ENCODE data around the gene RPS3A. TPM values are rescaled to one million over a fixed set of nuclear protein-coding genes. Genes with fewer than 3 reads are reported as not detected.

RPS3A gene
- total and polyA plus RNA-seq, 9 donors: 5,016 to 7,127 (median 5,443) TPM

GRCh38 chr4:151139814-151140213 is 40.4 kb downstream of the RPS3A start:
- Histone ChIP-seq H3K4me1 (ENCODE audit: control insufficient read depth, insufficient read depth, low read length) (no peaks in the 10 kb centered on the region), H3K36me3 (ENCODE audit: control insufficient read depth, insufficient read depth, low read length) (peaks cover 17% of the 10 kb centered on the region), H3K4me3 (ENCODE audit: low read length) (no peak overlapping the region), H3K27ac (ENCODE audit: low read length) (no peak overlapping the region), H3K27me3 (ENCODE audit: control insufficient read depth, insufficient read depth, low read length) (no peaks in the 10 kb centered on the region), H3K9me3 (replicated peaks; ENCODE audit: control insufficient read depth, low read depth, low read length) (no peaks in the 10 kb centered on the region)
- WGBS (ENCODE audit: insufficient coverage): no CpG with 5 or more reads among the region's 1 CpG
- DNase-seq: no peak

GRCh38 chr4:151142758-151143157 is 43.3 kb downstream of the RPS3A start:
- no peaks in the 10 kb centered on the region for H3K27me3 ChIP-seq (ENCODE audit: control insufficient read depth, insufficient read depth, low read length)
- peaks cover 23% of the 10 kb centered on the region for H3K36me3 ChIP-seq (ENCODE audit: control insufficient read depth, insufficient read depth, low read length)
- H3K27ac ChIP-seq (ENCODE audit: low read length): no peak overlapping the region
- H3K9me3 ChIP-seq (replicated peaks; ENCODE audit: control insufficient read depth, low read depth, low read length): no peaks in the 10 kb centered on the region
- WGBS (ENCODE audit: insufficient coverage): 100% methylated on average over 1 of the region's 1 CpG
- no peak overlapping the region for H3K4me3 ChIP-seq (ENCODE audit: low read length)
- H3K4me1 ChIP-seq (ENCODE audit: control insufficient read depth, insufficient read depth, low read length): no peaks in the 10 kb centered on the region
- DNase-seq: no peak

- DNase-seq: no peak
- H3K27ac ChIP-seq (ENCODE audit: low read length): no peak overlapping the region
- H3K36me3 ChIP-seq (ENCODE audit: control insufficient read depth, insufficient read depth, low read length): peaks cover 26% of the 10 kb centered on the region
- no CpG with 5 or more reads among the region's 2 CpGs for WGBS (ENCODE audit: insufficient coverage)
- no peak overlapping the region for H3K4me3 ChIP-seq (ENCODE audit: low read length)
- H3K4me1 ChIP-seq (ENCODE audit: control insufficient read depth, insufficient read depth, low read length): no peaks in the 10 kb centered on the region
- H3K27me3 ChIP-seq (ENCODE audit: control insufficient read depth, insufficient read depth, low read length): no peaks in the 10 kb centered on the region
- no peaks in the 10 kb centered on the region for H3K9me3 ChIP-seq (replicated peaks; ENCODE audit: control insufficient read depth, low read depth, low read length)
Measured at GRCh38 chr4:151143162-151143561, 43.7 kb downstream of the RPS3A start.

GRCh38 chr4:151143811-151144210 is 44.4 kb downstream of the RPS3A start:
- no CpG with 5 or more reads among the region's 3 CpGs for WGBS (ENCODE audit: insufficient coverage)
- no peak overlapping the region for H3K27ac ChIP-seq (ENCODE audit: low read length)
- H3K9me3 ChIP-seq (replicated peaks; ENCODE audit: control insufficient read depth, low read depth, low read length): no peaks in the 10 kb centered on the region
- H3K4me1 ChIP-seq (ENCODE audit: control insufficient read depth, insufficient read depth, low read length): no peaks in the 10 kb centered on the region
- H3K36me3 ChIP-seq (ENCODE audit: control insufficient read depth, insufficient read depth, low read length): peaks cover 27% of the 10 kb centered on the region
- no peaks in the 10 kb centered on the region for H3K27me3 ChIP-seq (ENCODE audit: control insufficient read depth, insufficient read depth, low read length)
- no peak overlapping the region for H3K4me3 ChIP-seq (ENCODE audit: low read length)
- no peak for DNase-seq

- no peak overlapping the region for H3K4me3 ChIP-seq (ENCODE audit: low read length)
- H3K4me1 ChIP-seq (ENCODE audit: control insufficient read depth, insufficient read depth, low read length): no peaks in the 10 kb centered on the region
- no peak overlapping the region for H3K27ac ChIP-seq (ENCODE audit: low read length)
- DNase-seq: peak; percentile 75
- 80% methylated on average over 1 of the region's 5 CpGs for WGBS (ENCODE audit: insufficient coverage)
- H3K36me3 ChIP-seq (ENCODE audit: control insufficient read depth, insufficient read depth, low read length): peaks cover 26% of the 10 kb centered on the region
- H3K27me3 ChIP-seq (ENCODE audit: control insufficient read depth, insufficient read depth, low read length): no peaks in the 10 kb centered on the region
- H3K9me3 ChIP-seq (replicated peaks; ENCODE audit: control insufficient read depth, low read depth, low read length): no peaks in the 10 kb centered on the region
Measured at GRCh38 chr4:151144329-151145072, 45.1 kb downstream of the RPS3A start.

- Histone ChIP-seq H3K36me3 (ENCODE audit: control insufficient read depth, insufficient read depth, low read length) (peaks cover 18% of the 10 kb centered on the region), H3K4me1 (ENCODE audit: control insufficient read depth, insufficient read depth, low read length) (no peaks in the 10 kb centered on the region), H3K9me3 (replicated peaks; ENCODE audit: control insufficient read depth, low read depth, low read length) (no peaks in the 10 kb centered on the region), H3K27me3 (ENCODE audit: control insufficient read depth, insufficient read depth, low read length) (no peaks in the 10 kb centered on the region), H3K4me3 (ENCODE audit: low read length) (no peak overlapping the region), H3K27ac (ENCODE audit: low read length) (no peak overlapping the region)
- no peak for DNase-seq
- 91% methylated on average over 1 of the region's 3 CpGs for WGBS (ENCODE audit: insufficient coverage)
Measured at GRCh38 chr4:151147000-151147399, 47.6 kb downstream of the RPS3A start.

- no peaks in the 10 kb centered on the region for H3K27me3 ChIP-seq (ENCODE audit: control insufficient read depth, insufficient read depth, low read length)
- no peak overlapping the region for H3K4me3 ChIP-seq (ENCODE audit: low read length)
- no peak for DNase-seq
- H3K36me3 ChIP-seq (ENCODE audit: control insufficient read depth, insufficient read depth, low read length): peaks cover 16% of the 10 kb centered on the region
- no peak overlapping the region for H3K27ac ChIP-seq (ENCODE audit: low read length)
- no peaks in the 10 kb centered on the region for H3K9me3 ChIP-seq (replicated peaks; ENCODE audit: control insufficient read depth, low read depth, low read length)
- no peaks in the 10 kb centered on the region for H3K4me1 ChIP-seq (ENCODE audit: control insufficient read depth, insufficient read depth, low read length)
- WGBS (ENCODE audit: insufficient coverage): no CpG with 5 or more reads among the region's 4 CpGs
Measured at GRCh38 chr4:151148261-151148660, 48.8 kb downstream of the RPS3A start.

- no peak for DNase-seq
- no peaks in the 10 kb centered on the region for H3K4me1 ChIP-seq (ENCODE audit: control insufficient read depth, insufficient read depth, low read length)
- WGBS (ENCODE audit: insufficient coverage): 87% methylated on average over 9 of the region's 9 CpGs
- no peaks in the 10 kb centered on the region for H3K27me3 ChIP-seq (ENCODE audit: control insufficient read depth, insufficient read depth, low read length)
- no peak overlapping the region for H3K4me3 ChIP-seq (ENCODE audit: low read length)
- peaks cover 11% of the 10 kb centered on the region for H3K36me3 ChIP-seq (ENCODE audit: control insufficient read depth, insufficient read depth, low read length)
- no peaks in the 10 kb centered on the region for H3K9me3 ChIP-seq (replicated peaks; ENCODE audit: control insufficient read depth, low read depth, low read length)
- H3K27ac ChIP-seq (ENCODE audit: low read length): no peak overlapping the region
Measured at GRCh38 chr4:151150821-151151580, 51.6 kb downstream of the RPS3A start.

- H3K4me1 ChIP-seq (ENCODE audit: control insufficient read depth, insufficient read depth, low read length): no peaks in the 10 kb centered on the region
- WGBS (ENCODE audit: insufficient coverage): no CpG with 5 or more reads among the region's 1 CpG
Measured at GRCh38 chr4:151152028-151152427, 52.6 kb downstream of the RPS3A start.

GRCh38 chr4:151153585-151153984 is 54.2 kb downstream of the RPS3A start:
- Histone ChIP-seq H3K4me1 (ENCODE audit: control insufficient read depth, insufficient read depth, low read length) (no peaks in the 10 kb centered on the region), H3K4me3 (ENCODE audit: low read length) (no peak overlapping the region), H3K36me3 (ENCODE audit: control insufficient read depth, insufficient read depth, low read length) (no peaks in the 10 kb centered on the region), H3K27me3 (ENCODE audit: control insufficient read depth, insufficient read depth, low read length) (no peaks in the 10 kb centered on the region), H3K9me3 (replicated peaks; ENCODE audit: control insufficient read depth, low read depth, low read length) (no peaks in the 10 kb centered on the region), H3K27ac (ENCODE audit: low read length) (no peak overlapping the region)
- no peak for DNase-seq
- WGBS (ENCODE audit: insufficient coverage): no CpG with 5 or more reads among the region's 2 CpGs

More at GRCh38 chr4:151152028-151152427, 52.6 kb downstream of the RPS3A start:
- no peaks in the 10 kb centered on the region for H3K9me3 ChIP-seq (replicated peaks; ENCODE audit: control insufficient read depth, low read depth, low read length)
- H3K4me3 ChIP-seq (ENCODE audit: low read length): no peak overlapping the region
- no peak for DNase-seq
- peaks cover 9% of the 10 kb centered on the region for H3K36me3 ChIP-seq (ENCODE audit: control insufficient read depth, insufficient read depth, low read length)
- H3K27me3 ChIP-seq (ENCODE audit: control insufficient read depth, insufficient read depth, low read length): no peaks in the 10 kb centered on the region
- H3K27ac ChIP-seq (ENCODE audit: low read length): no peak overlapping the region

Data from muscle of leg (tissue), 11 donors.